Measurements from ENCODE around the gene HACD3.
"Not testable (repeated sequence)": the region's sequence is repeated elsewhere in the genome, so short reads cannot be mapped to it uniquely, and the experiment has no call there.

The HACD3 gene

GRCh38 chr15:65550681-65551098 lies 20.4 kb downstream of the HACD3 start:
- H3K27me3 ChIP-seq (ENCODE audit: low read depth, low read length): no peaks in the 10 kb centered on the region
- H3K9ac ChIP-seq (ENCODE audit: low read length): no peak overlapping the region
- no peak overlapping the region for H3K4me3 ChIP-seq (ENCODE audit: low read length)
- H3K27ac ChIP-seq (ENCODE audit: low read length): no peak overlapping the region
- no peak overlapping the region for H2AFZ ChIP-seq (ENCODE audit: low read depth, low read length)
- H4K20me1 ChIP-seq (ENCODE audit: insufficient read depth, low read length): peaks cover 59% of the 10 kb centered on the region
- peaks cover 10% of the 10 kb centered on the region for H3K4me1 ChIP-seq (ENCODE audit: low read length)
- H3K79me2 ChIP-seq (ENCODE audit: low read length): peaks cover 73% of the 10 kb centered on the region
- no peak overlapping the region for H3K4me2 ChIP-seq (ENCODE audit: low read length)
- H3K36me3 ChIP-seq (replicated peaks; ENCODE audit: low read depth, low read length): peaks cover 17% of the 10 kb centered on the region
- H3K9me3 ChIP-seq (ENCODE audit: insufficient read depth, low read length): no peaks in the 10 kb centered on the region
- TF ChIP-seq EZH2phosphoT487 (IDR thresholded peaks at IDR 0.05; ENCODE audit: low read depth) (no peak), CTCF (IDR thresholded peaks at IDR 0.05; ENCODE audit: low read depth, low read length) (no peak)

GRCh38 chr15:65551183-65551582 lies 20.9 kb downstream of the HACD3 start:
- H4K20me1 ChIP-seq (ENCODE audit: insufficient read depth, low read length): peaks cover 59% of the 10 kb centered on the region
- no peaks in the 10 kb centered on the region for H3K9me3 ChIP-seq (ENCODE audit: insufficient read depth, low read length)
- no peak overlapping the region for H3K4me3 ChIP-seq (ENCODE audit: low read length)
- H3K4me1 ChIP-seq (ENCODE audit: low read length): peaks cover 10% of the 10 kb centered on the region
- peaks cover 19% of the 10 kb centered on the region for H3K36me3 ChIP-seq (replicated peaks; ENCODE audit: low read depth, low read length)
- no peak for TF ChIP-seq CTCF (IDR thresholded peaks at IDR 0.05; ENCODE audit: low read depth, low read length)
- no peak for TF ChIP-seq EZH2phosphoT487 (IDR thresholded peaks at IDR 0.05; ENCODE audit: low read depth)
- H3K4me2 ChIP-seq (ENCODE audit: low read length): no peak overlapping the region
- peaks cover 69% of the 10 kb centered on the region for H3K79me2 ChIP-seq (ENCODE audit: low read length)
- no peak overlapping the region for H3K27ac ChIP-seq (ENCODE audit: low read length)
- H3K9ac ChIP-seq (ENCODE audit: low read length): no peak overlapping the region
- no peaks in the 10 kb centered on the region for H3K27me3 ChIP-seq (ENCODE audit: low read depth, low read length)
- no peak overlapping the region for H2AFZ ChIP-seq (ENCODE audit: low read depth, low read length)

- H3K27ac ChIP-seq (ENCODE audit: low read length); H3K4me3 ChIP-seq (ENCODE audit: low read length); H3K4me2 ChIP-seq (ENCODE audit: low read length); H3K27me3 ChIP-seq (ENCODE audit: low read depth, low read length); H3K9ac ChIP-seq (ENCODE audit: low read length); H3K9me3 ChIP-seq (ENCODE audit: insufficient read depth, low read length); H2AFZ ChIP-seq (ENCODE audit: low read depth, low read length): not testable (repeated sequence)
- Histone ChIP-seq H3K4me1 (ENCODE audit: low read length) (peaks cover 10% of the 10 kb centered on the region), H3K36me3 (replicated peaks; ENCODE audit: low read depth, low read length) (peaks cover 29% of the 10 kb centered on the region), H4K20me1 (ENCODE audit: insufficient read depth, low read length) (peaks cover 53% of the 10 kb centered on the region), H3K79me2 (ENCODE audit: low read length) (peaks cover 52% of the 10 kb centered on the region)
Measured at GRCh38 chr15:65552851-65553250, 22.6 kb downstream of the HACD3 start.

GRCh38 chr15:65553691-65554090 lies 23.4 kb downstream of the HACD3 start:
- no peak overlapping the region for H3K9ac ChIP-seq (ENCODE audit: low read length)
- no peaks in the 10 kb centered on the region for H3K9me3 ChIP-seq (ENCODE audit: insufficient read depth, low read length)
- peaks cover 37% of the 10 kb centered on the region for H3K36me3 ChIP-seq (replicated peaks; ENCODE audit: low read depth, low read length)
- no peak overlapping the region for H3K4me2 ChIP-seq (ENCODE audit: low read length)
- no peak overlapping the region for H2AFZ ChIP-seq (ENCODE audit: low read depth, low read length)
- H3K27me3 ChIP-seq (ENCODE audit: low read depth, low read length): no peaks in the 10 kb centered on the region
- H3K79me2 ChIP-seq (ENCODE audit: low read length): peaks cover 44% of the 10 kb centered on the region
- TF ChIP-seq CTCF (IDR thresholded peaks at IDR 0.05; ENCODE audit: low read depth, low read length) (no peak), EZH2phosphoT487 (IDR thresholded peaks at IDR 0.05; ENCODE audit: low read depth) (no peak)
- H3K4me3 ChIP-seq (ENCODE audit: low read length): no peak overlapping the region
- H3K27ac ChIP-seq (ENCODE audit: low read length): no peak overlapping the region
- H4K20me1 ChIP-seq (ENCODE audit: insufficient read depth, low read length): peaks cover 47% of the 10 kb centered on the region
- peaks cover 10% of the 10 kb centered on the region for H3K4me1 ChIP-seq (ENCODE audit: low read length)

GRCh38 chr15:65556622-65557021 lies 26.4 kb downstream of the HACD3 start:
- Histone ChIP-seq H3K4me1 (ENCODE audit: low read length) (peaks cover 10% of the 10 kb centered on the region), H3K4me3 (ENCODE audit: low read length) (no peak overlapping the region), H3K27ac (ENCODE audit: low read length) (no peak overlapping the region), H3K9me3 (ENCODE audit: insufficient read depth, low read length) (no peaks in the 10 kb centered on the region), H3K9ac (ENCODE audit: low read length) (no peak overlapping the region), H4K20me1 (ENCODE audit: insufficient read depth, low read length) (peaks cover 26% of the 10 kb centered on the region), H2AFZ (ENCODE audit: low read depth, low read length) (no peak overlapping the region), H3K36me3 (replicated peaks; ENCODE audit: low read depth, low read length) (peaks cover 59% of the 10 kb centered on the region), H3K27me3 (ENCODE audit: low read depth, low read length) (no peaks in the 10 kb centered on the region), H3K4me2 (ENCODE audit: low read length) (no peak overlapping the region), H3K79me2 (ENCODE audit: low read length) (peaks cover 17% of the 10 kb centered on the region)
- TF ChIP-seq EZH2phosphoT487 (IDR thresholded peaks at IDR 0.05; ENCODE audit: low read depth): no peak
- TF ChIP-seq CTCF (IDR thresholded peaks at IDR 0.05; ENCODE audit: low read depth, low read length): no peak

Data from OCI-LY3 (cell line).